IMR-90 (cell line): ENCODE results near the gene UTP11. TPM values are rescaled to one million over a fixed set of nuclear protein-coding genes. Genes with fewer than 3 reads are reported as not detected.

ENCODE experiments used
- ATAC-seq: fragments of 200-7000 bp; cut with Tn5 transposase; 2 replicates; pipeline ENCODE4 v1.9.1; 2020; ENCODE audit warnings: low read depth, mild to moderate bottlenecking, moderate library complexity
- BruUV-seq: library from RNA; stranded (reverse); fragments of 400-500 nt; replicated peaks from 2 replicates; lab custom pipeline; 2021; lab: Mats Ljungman, UMichigan
- CTCF ChIA-PET: fragments of 300-600 bp; formaldehyde crosslinking; extraction: SDS; loops from one replicate; lab custom pipeline; 2021; ENCODE audit warnings: antibody characterized with exemption; lab: Yijun Ruan, JAX
- POLR2A ChIA-PET: fragments of 300-600 bp; sonication (Branson Sonifier 250); formaldehyde crosslinking; loops from one replicate; lab custom pipeline; 2022; ENCODE audit warnings: antibody characterized with exemption; ENCODE audit not compliant: unreplicated experiment; lab: Charles Lee
- DNase-seq: peaks from one replicate; pipeline ENCODE4 v3.0.0; 2013
- H2AFZ ChIP-seq: replicated peaks from 2 replicates; pipeline ENCODE3; 2013; ENCODE audit warnings: low read length, mild to moderate bottlenecking; ENCODE audit not compliant: poor library complexity
- H2AK5ac ChIP-seq: 2 replicates; pipeline ENCODE4 v1.6.1; 2013; ENCODE audit warnings: low read depth, low read length, inconsistent platforms
- H2AK9ac ChIP-seq: replicated peaks from 2 replicates; pipeline ENCODE3; 2013; ENCODE audit warnings: mild to moderate bottlenecking, low read depth, low read length, moderate library complexity; ENCODE audit not compliant: poor library complexity
- H2BK120ac ChIP-seq: 2 replicates; pipeline ENCODE4 v1.6.1; 2013; ENCODE audit warnings: low read depth, low read length, inconsistent platforms
- H2BK15ac ChIP-seq: 3 replicates; pipeline ENCODE4 v1.6.1; 2013; ENCODE audit warnings: low read depth, low read length, inconsistent platforms
- H2BK20ac ChIP-seq: 2 replicates; pipeline ENCODE4 v1.6.1; 2013; ENCODE audit warnings: low read depth, mild to moderate bottlenecking, inconsistent platforms, low read length, moderate library complexity
- H2BK5ac ChIP-seq: 2 replicates; pipeline ENCODE4 v1.6.1; 2013; ENCODE audit warnings: mild to moderate bottlenecking, low read depth, low read length, inconsistent platforms; ENCODE audit not compliant: poor library complexity, severe bottlenecking
- H3K14ac ChIP-seq: replicated peaks from 2 replicates; pipeline ENCODE4 v1.6.1; 2013; ENCODE audit warnings: low read depth, low read length, inconsistent platforms
- H3K18ac ChIP-seq: 2 replicates; pipeline ENCODE4 v1.6.1; 2013; ENCODE audit warnings: low read depth, low read length, control low read depth
- H3K23ac ChIP-seq: 2 replicates; pipeline ENCODE4 v1.6.1; 2013; ENCODE audit warnings: low read depth, low read length, inconsistent platforms
- H3K27ac ChIP-seq: 2 replicates; pipeline ENCODE4 v1.5.1; 2013; ENCODE audit warnings: mild to moderate bottlenecking, control low read depth, low read length; ENCODE audit not compliant: insufficient read depth
- H3K27me3 ChIP-seq: 2 replicates; pipeline ENCODE4 v1.6.1; 2013; ENCODE audit warnings: low read length; ENCODE audit not compliant: control insufficient read depth, insufficient read depth
- H3K36me3 ChIP-seq: 2 replicates; pipeline ENCODE4 v1.6.1; 2013; ENCODE audit warnings: low read length, mixed read lengths; ENCODE audit not compliant: control insufficient read depth, insufficient read depth
- H3K4ac ChIP-seq: 2 replicates; pipeline ENCODE4 v1.6.1; 2013; ENCODE audit warnings: low read depth, low read length, inconsistent platforms
- H3K4me1 ChIP-seq: 2 replicates; pipeline ENCODE4 v1.6.1; 2013; ENCODE audit warnings: low read length, mixed read lengths; ENCODE audit not compliant: control insufficient read depth, insufficient read depth
- H3K4me2 ChIP-seq: 2 replicates; pipeline ENCODE4 v1.6.1; 2013; ENCODE audit warnings: low read depth, mild to moderate bottlenecking, control low read depth, low read length, moderate library complexity
- H3K4me3 ChIP-seq: 2 replicates; pipeline ENCODE4 v1.5.1; 2013; ENCODE audit warnings: low read depth, mild to moderate bottlenecking, control low read depth, low read length, moderate library complexity; ENCODE audit not compliant: insufficient read depth
- H3K56ac ChIP-seq: 2 replicates; pipeline ENCODE4 v1.6.1; 2013; ENCODE audit warnings: low read length, inconsistent platforms; ENCODE audit not compliant: insufficient read depth; ENCODE audit errors: extremely low read depth
- H3K79me1 ChIP-seq, 2 experiments: 2 replicates each; pipeline ENCODE4 v1.6.1; 2013; ENCODE audit warnings: low read length in 2 of 2, inconsistent platforms in 1 of 2, low read depth in 1 of 2
- H3K9ac ChIP-seq: 2 replicates; pipeline ENCODE4 v1.6.1; 2013; ENCODE audit warnings: low read depth, low read length, control low read depth
- H3K9me1 ChIP-seq: 2 replicates; pipeline ENCODE4 v1.6.1; 2013; ENCODE audit warnings: low read length, inconsistent platforms; ENCODE audit not compliant: insufficient read depth
- H3K9me3 ChIP-seq: 2 replicates; pipeline ENCODE4 v1.6.1; 2013; ENCODE audit warnings: low read length; ENCODE audit not compliant: control insufficient read depth, insufficient read depth
- H4K20me1 ChIP-seq: 2 replicates; pipeline ENCODE4 v1.6.1; 2013; ENCODE audit warnings: low read length, inconsistent platforms; ENCODE audit not compliant: insufficient read depth
- H4K5ac ChIP-seq: 2 replicates; pipeline ENCODE4 v1.6.1; 2013; ENCODE audit warnings: mild to moderate bottlenecking, low read depth, low read length, control low read depth
- H4K8ac ChIP-seq, 2 experiments: 2 replicates each; pipeline ENCODE4 v1.6.1; 2013; ENCODE audit warnings: low read depth in 2 of 2, low read length in 2 of 2, control low read depth in 1 of 2, inconsistent platforms in 1 of 2
- H4K91ac ChIP-seq: 2 replicates; pipeline ENCODE4 v1.6.1; 2013; ENCODE audit warnings: low read depth, low read length, inconsistent platforms; ENCODE audit not compliant: insufficient read depth
- CHD1 ChIP-seq: IDR thresholded peaks from 2 replicates; pipeline ENCODE4 v1.6.1; 2012; ENCODE audit warnings: low read depth, low read length, improper control_type of control experiment
- ELK1 ChIP-seq: fragments of 150-350 bp; IDR thresholded peaks from 2 replicates; pipeline ENCODE4 v1.6.1; 2016; ENCODE audit warnings: low read depth, mild to moderate bottlenecking, low read length, moderate library complexity, borderline replicate concordance
- MXI1 ChIP-seq: IDR thresholded peaks from 2 replicates; pipeline ENCODE4 v1.6.1; 2012; ENCODE audit warnings: low read depth, mild to moderate bottlenecking, low read length, moderate library complexity, borderline replicate concordance
- POLR2A ChIP-seq: IDR thresholded peaks from 2 replicates; pipeline ENCODE4 v1.6.1; 2012; ENCODE audit warnings: mild to moderate bottlenecking, low read depth, low read length
- WGBS, 2 experiments: methylation state at CpG; one replicate each; pipeline versions ENCODE4 v1.1.5 to v1.1.7; 2013; ENCODE audit warnings: missing lambda C conversion rate in 2 of 2; ENCODE audit not compliant: insufficient read length in 1 of 2; ENCODE audit errors: extremely low coverage in 2 of 2; 5-methylcytosine and 5-hydroxymethylcytosine counted together
- dilution Hi-C: fragments of 300-500 bp; cut with HindIII; formaldehyde crosslinking; loops from one replicate; pipeline ENCODE4 v1.14.3; 2018; ENCODE audit warnings: low sequenced_read_pairs; ENCODE audit not compliant: unreplicated experiment
- in situ Hi-C: fragments of 300-500 bp; cut with MboI; formaldehyde crosslinking; loops from 3 replicates; pipeline ENCODE4 v1.14.3; 2019; ENCODE audit warnings: low sequenced_read_pairs, inconsistent platforms, mixed read lengths
- intact Hi-C: fragments of 100-400 bp; cut with micrococcal nuclease; formaldehyde crosslinking; loops from 2 replicates; pipeline ENCODE4 v1.10.0; 2022
- polyA plus RNA-seq, 3 experiments: library from polyadenylated mRNA; depleted of rRNA; stranded (reverse); fragments of >200 nt; gene quantifications; 2 replicates each; pipeline ENCODE4 v1.2.3, GENCODE V29; 2012; ENCODE audit warnings: low replicate concordance in 1 of 3
- total RNA-seq: library from RNA; depleted of rRNA; stranded (reverse); fragments of >200 nt; gene quantifications from 2 replicates; pipeline ENCODE4 v1.2.3, GENCODE V29; 2012

Gene UTP11
- total and polyA plus RNA-seq, 2 of the 4 experiments (the other 2 are of a cell fraction): 22.0 to 27.8 TPM

GRCh38 chr1:38034871-38035270 is 22.3 kb downstream of the UTP11 start:
- Histone ChIP-seq H4K91ac (no peak overlapping the region), H3K4me1 (peaks cover 9% of the 10 kb centered on the region; the same call in 1 of the 2 replicates), H2AK5ac (no peak overlapping the region), H3K56ac (no peak overlapping the region), H3K9me1 (no peaks in the 10 kb centered on the region), H4K20me1 (no peaks in the 10 kb centered on the region), H3K4ac (no peak overlapping the region), H3K36me3 (no peaks in the 10 kb centered on the region), H2BK15ac (no peak overlapping the region), H3K79me1 (no peaks in the 10 kb centered on the region), H3K27ac (no peak overlapping the region), H2BK20ac (no peak overlapping the region), H3K27me3 (peaks cover 14% of the 10 kb centered on the region; the same call in 1 of the 2 replicates), H3K4me3 (no peak overlapping the region), H3K23ac (no peak overlapping the region), H2BK120ac (no peak overlapping the region), H2AFZ (no peak overlapping the region), H4K5ac (no peak overlapping the region), H2AK9ac (no peak overlapping the region), H3K18ac (no peak overlapping the region), H3K14ac (no peak overlapping the region), H3K9ac (no peak overlapping the region), H3K9me3 (no peaks in the 10 kb centered on the region), H2BK5ac (no peak overlapping the region), H4K8ac (no peak overlapping the region), H3K4me2 (no peak overlapping the region)
- ChIA-PET CTCF (no interaction called here), POLR2A (no interaction called here)
- intact Hi-C loops: loop anchor here (10.0 kb wide), 1 partner anchor 440 kb away; no protein-coding TSS in a partner anchor
- dilution Hi-C loops: no loop called here
- no peak for ATAC-seq
- no peak for DNase-seq
- in situ Hi-C loops: no loop called here
- 83% methylated on average over 10 of the region's 13 CpGs; no CpG with 5 or more reads in 1 of the 2 experiments for WGBS, 2 experiments
- no TSS peak for BruUV-seq
- TF ChIP-seq MXI1 (no peak), ELK1 (no peak), POLR2A (no peak), CHD1 (no peak)
